ENCODE results near the gene RBMX2. TPM values are rescaled to one million over a fixed set of nuclear protein-coding genes. Genes with fewer than 3 reads are reported as not detected.
"Not testable (repeated sequence)": the region's sequence is repeated elsewhere in the genome, so short reads cannot be mapped to it uniquely, and the experiment has no call there.

Gene RBMX2
- total and polyA plus RNA-seq, 2 of the 4 experiments (the other 2 are of a cell fraction): 8.8 to 11.4 TPM

- no peak overlapping the region for H3K18ac ChIP-seq (ENCODE audit: low read depth, low read length)
- no peak for ATAC-seq (ENCODE audit: low read depth)
- no peaks in the 10 kb centered on the region for H3K9me1 ChIP-seq (ENCODE audit: insufficient read depth, low read length)
- H3K4me2 ChIP-seq (ENCODE audit: low read depth, low read length): no peak overlapping the region
- no peak overlapping the region for H2AK9ac ChIP-seq (replicated peaks; ENCODE audit: low read depth, low read length, poor library complexity)
- intact Hi-C loops (cut with micrococcal nuclease) (no loop called here), in situ Hi-C loops (cut with MboI; ENCODE audit: low sequenced_read_pairs) (no loop called here), dilution Hi-C loops (cut with HindIII; ENCODE audit: low sequenced_read_pairs, unreplicated experiment) (no loop called here)
- no peak overlapping the region for H2BK120ac ChIP-seq (ENCODE audit: low read depth, low read length)
- no peak overlapping the region for H3K14ac ChIP-seq (replicated peaks; ENCODE audit: low read depth, low read length)
- no peak overlapping the region for H3K4ac ChIP-seq (ENCODE audit: low read depth, low read length)
- no peak overlapping the region for H4K5ac ChIP-seq (ENCODE audit: low read depth, low read length)
- POLR2A ChIA-PET (ENCODE audit: unreplicated experiment): no interaction called here
- H3K4me3 ChIP-seq (ENCODE audit: insufficient read depth, low read depth, low read length): no peak overlapping the region
- H3K4me1 ChIP-seq (ENCODE audit: control insufficient read depth, insufficient read depth, low read length): no peaks in the 10 kb centered on the region
- H2BK5ac ChIP-seq (ENCODE audit: low read depth, low read length, poor library complexity, severe bottlenecking): no peak overlapping the region
- H2BK20ac ChIP-seq (ENCODE audit: low read depth, low read length): no peak overlapping the region
- TF ChIP-seq CEBPB (IDR thresholded peaks at IDR 0.05; ENCODE audit: low read depth, low read length) (no peak), RCOR1 (IDR thresholded peaks at IDR 0.05; ENCODE audit: insufficient replicate concordance, low read length) (no peak), ELK1 (IDR thresholded peaks at IDR 0.05; ENCODE audit: borderline replicate concordance, low read depth, low read length) (no peak), FOS (IDR thresholded peaks at IDR 0.05; ENCODE audit: low read depth, low read length) (no peak), NFE2L2 (IDR thresholded peaks at IDR 0.05; ENCODE audit: low read depth, low read length) (no peak)
- no peak overlapping the region for H2AK5ac ChIP-seq (ENCODE audit: low read depth, low read length)
- H3K27me3 ChIP-seq (ENCODE audit: control insufficient read depth, insufficient read depth, low read length): 0 out of 2 replicates have a peak, but pooled peaks cover 2% of the 10 kb centered on the region
- H3K79me1 ChIP-seq (ENCODE audit: low read depth in 1 of 2, low read length in 2 of 2): no peaks in the 10 kb centered on the region
- no peaks in the 10 kb centered on the region for H3K9me3 ChIP-seq (ENCODE audit: control insufficient read depth, insufficient read depth, low read length)
- no peaks in the 10 kb centered on the region for H3K36me3 ChIP-seq (ENCODE audit: control insufficient read depth, insufficient read depth, low read length)
- no peak for DNase-seq
- H3K27ac ChIP-seq (ENCODE audit: insufficient read depth, low read length): no peak overlapping the region
- no peak overlapping the region for H3K9ac ChIP-seq (ENCODE audit: low read depth, low read length)
- H3K56ac ChIP-seq (ENCODE audit: extremely low read depth, insufficient read depth, low read length): no peak overlapping the region
- H4K91ac ChIP-seq (ENCODE audit: insufficient read depth, low read depth, low read length): no peak overlapping the region
- CTCF ChIA-PET: no interaction called here
- BruUV-seq (replicated peaks): no TSS peak
- no peak overlapping the region for H2AFZ ChIP-seq (replicated peaks; ENCODE audit: low read length, poor library complexity)
- H3K23ac ChIP-seq (ENCODE audit: low read depth, low read length): no peak overlapping the region
- H4K20me1 ChIP-seq (ENCODE audit: insufficient read depth, low read length): no peaks in the 10 kb centered on the region
- no peak overlapping the region for H2BK15ac ChIP-seq (ENCODE audit: low read depth, low read length)
- no peak overlapping the region for H4K8ac ChIP-seq (ENCODE audit: low read depth in 2 of 2, low read length in 2 of 2)
Observed at GRCh38 chrX:130435937-130436336, 34.1 kb downstream of the RBMX2 start.

GRCh38 chrX:130437996-130438395, 36.2 kb downstream of the RBMX2 start:
- H2BK120ac ChIP-seq (ENCODE audit: low read depth, low read length); H4K8ac ChIP-seq (ENCODE audit: low read depth in 2 of 2, low read length in 2 of 2); H3K4me2 ChIP-seq (ENCODE audit: low read depth, low read length); H3K18ac ChIP-seq (ENCODE audit: low read depth, low read length); H3K4me1 ChIP-seq (ENCODE audit: control insufficient read depth, insufficient read depth, low read length); H2AFZ ChIP-seq (replicated peaks; ENCODE audit: low read length, poor library complexity); H3K79me1 ChIP-seq (ENCODE audit: low read depth in 1 of 2, low read length in 2 of 2); ATAC-seq (ENCODE audit: low read depth); H3K56ac ChIP-seq (ENCODE audit: extremely low read depth, insufficient read depth, low read length); H3K9me1 ChIP-seq (ENCODE audit: insufficient read depth, low read length); H4K20me1 ChIP-seq (ENCODE audit: insufficient read depth, low read length); H3K4me3 ChIP-seq (ENCODE audit: insufficient read depth, low read depth, low read length); POLR2A ChIA-PET (ENCODE audit: unreplicated experiment); H3K9me3 ChIP-seq (ENCODE audit: control insufficient read depth, insufficient read depth, low read length); H3K14ac ChIP-seq (replicated peaks; ENCODE audit: low read depth, low read length); H3K9ac ChIP-seq (ENCODE audit: low read depth, low read length); CTCF ChIA-PET; H2BK5ac ChIP-seq (ENCODE audit: low read depth, low read length, poor library complexity, severe bottlenecking); intact Hi-C loops (cut with micrococcal nuclease); H2AK9ac ChIP-seq (replicated peaks; ENCODE audit: low read depth, low read length, poor library complexity); H2AK5ac ChIP-seq (ENCODE audit: low read depth, low read length); H3K23ac ChIP-seq (ENCODE audit: low read depth, low read length); H3K27ac ChIP-seq (ENCODE audit: insufficient read depth, low read length); H4K5ac ChIP-seq (ENCODE audit: low read depth, low read length); DNase-seq; BruUV-seq (replicated peaks); H2BK20ac ChIP-seq (ENCODE audit: low read depth, low read length); in situ Hi-C loops (cut with MboI; ENCODE audit: low sequenced_read_pairs); H4K91ac ChIP-seq (ENCODE audit: insufficient read depth, low read depth, low read length); H3K36me3 ChIP-seq (ENCODE audit: control insufficient read depth, insufficient read depth, low read length); dilution Hi-C loops (cut with HindIII; ENCODE audit: low sequenced_read_pairs, unreplicated experiment); H2BK15ac ChIP-seq (ENCODE audit: low read depth, low read length); H3K27me3 ChIP-seq (ENCODE audit: control insufficient read depth, insufficient read depth, low read length); H3K4ac ChIP-seq (ENCODE audit: low read depth, low read length): not testable (repeated sequence)
- WGBS, 2 experiments (ENCODE audit: extremely low coverage in 2 of 2, insufficient read length in 1 of 2): no CpG with 5 or more reads among the region's 2 CpGs
